CD4-positive, alpha-beta T cell treated with Interleukin-6 for 4 hours (primary cell): ENCODE measurements around the gene NTSR1.

Experiments used
- DNase-seq: peaks from one replicate; pipeline ENCODE4 v3.0.0-alpha.2; 2020; ENCODE audit warnings: mixed read lengths

The NTSR1 gene

DNA sequence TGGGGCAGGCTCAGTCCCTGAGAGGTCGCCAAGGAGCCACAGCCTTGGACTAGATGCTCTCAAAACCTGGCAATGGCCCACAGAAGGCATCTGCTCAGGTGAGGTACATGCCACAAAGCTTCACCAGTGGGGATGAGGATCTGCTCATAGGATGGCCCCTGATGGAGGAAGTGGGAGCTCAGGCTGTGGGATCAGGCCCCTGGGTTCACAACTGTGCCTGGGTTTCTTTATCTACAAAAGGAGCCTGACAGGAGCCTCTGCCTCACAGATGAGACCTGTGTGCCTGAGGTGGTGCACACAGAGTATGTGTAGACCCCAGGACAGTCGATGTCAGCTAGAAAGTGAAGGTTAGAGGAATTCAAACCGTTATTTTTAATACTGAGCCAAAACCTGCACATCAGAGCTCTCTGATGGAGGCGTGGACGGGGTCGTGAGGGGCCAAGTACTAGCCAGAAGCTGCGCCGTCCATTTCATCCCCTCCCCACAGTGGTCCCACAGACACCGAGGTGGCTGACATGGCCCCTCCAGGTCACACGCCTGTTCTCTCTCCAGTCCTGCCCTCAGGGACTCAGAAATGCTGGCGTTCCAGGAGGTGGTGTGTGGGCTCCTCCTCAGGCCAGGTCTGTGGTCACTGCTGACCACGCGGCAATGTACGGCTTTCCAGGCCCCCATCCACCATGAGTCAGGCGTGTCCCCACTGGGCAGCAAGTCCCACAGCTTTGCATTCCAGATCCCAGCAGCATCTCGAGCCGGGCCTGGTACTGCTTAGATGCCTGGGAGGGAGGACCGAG is 33.3 kb downstream of the NTSR1 start:
- no peak for DNase-seq

GRCh38 chr20:62742550-62742949 is 33.9 kb downstream of the NTSR1 start:
- no peak for DNase-seq

DNA sequence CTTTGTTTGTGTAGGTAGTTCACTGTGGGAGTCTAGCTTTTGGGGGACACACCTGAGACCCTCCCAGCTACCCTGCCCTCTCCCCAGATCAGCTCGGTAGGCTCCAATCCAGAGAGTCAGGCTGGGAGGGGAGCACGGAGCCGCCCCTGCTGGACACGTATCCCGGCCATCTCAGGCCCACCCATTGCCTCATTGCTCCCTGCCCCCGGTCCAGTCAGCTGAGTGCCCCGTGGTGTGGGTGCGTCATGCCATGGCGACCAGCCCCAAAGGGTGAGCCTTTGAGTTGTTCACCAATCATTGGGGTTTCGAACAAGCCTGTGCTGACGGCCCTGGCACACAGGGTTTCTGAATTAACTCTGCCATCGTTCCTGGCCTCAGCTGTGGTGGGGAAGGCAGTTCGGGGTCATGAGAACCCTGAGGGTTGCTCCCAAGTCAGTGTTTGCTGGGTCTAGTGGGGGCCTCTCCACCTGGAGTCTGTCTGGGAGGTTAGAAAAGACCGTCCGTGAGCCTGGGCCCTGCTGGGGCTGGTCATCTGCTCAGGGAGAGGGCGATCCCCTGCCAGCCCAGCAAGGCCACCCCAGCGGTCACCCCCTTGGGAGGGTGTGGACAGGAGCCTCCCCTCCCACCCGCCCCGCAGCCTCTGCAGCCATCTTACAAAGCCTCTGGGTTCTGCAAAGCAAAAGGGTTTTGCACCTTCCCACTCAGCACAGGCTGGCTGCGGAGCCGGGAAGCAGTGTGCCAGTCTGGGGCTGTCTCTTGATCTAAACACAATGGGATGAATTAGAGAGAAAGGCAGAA is 34.5 kb downstream of the NTSR1 start:
- no peak for DNase-seq

GRCh38 chr20:62743777-62744317 is 35.2 kb downstream of the NTSR1 start:
- DNase-seq = no peak

DNA sequence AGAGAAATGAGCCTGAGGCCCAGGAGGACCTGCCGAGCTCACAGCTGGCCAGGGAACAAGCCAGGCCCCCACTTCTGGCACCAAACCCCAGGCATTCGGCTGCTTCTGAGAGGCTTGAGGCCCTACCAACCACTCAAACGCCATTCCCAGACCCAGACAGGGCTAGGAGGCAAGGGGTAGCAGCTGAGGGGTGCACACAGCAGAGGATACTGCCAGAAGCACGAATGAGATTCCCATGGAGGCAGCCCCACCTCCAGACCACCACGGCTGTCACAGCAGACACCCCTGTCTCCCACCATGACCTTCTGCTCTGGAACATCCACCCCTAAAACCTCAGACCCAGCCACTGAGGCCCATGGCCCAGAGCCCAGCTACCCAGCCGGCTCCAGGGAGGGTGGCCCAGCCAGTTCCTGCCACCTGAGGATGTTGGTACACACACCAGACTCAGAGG is 36.1 kb downstream of the NTSR1 start:
- peak; percentile 50 for DNase-seq

DNA sequence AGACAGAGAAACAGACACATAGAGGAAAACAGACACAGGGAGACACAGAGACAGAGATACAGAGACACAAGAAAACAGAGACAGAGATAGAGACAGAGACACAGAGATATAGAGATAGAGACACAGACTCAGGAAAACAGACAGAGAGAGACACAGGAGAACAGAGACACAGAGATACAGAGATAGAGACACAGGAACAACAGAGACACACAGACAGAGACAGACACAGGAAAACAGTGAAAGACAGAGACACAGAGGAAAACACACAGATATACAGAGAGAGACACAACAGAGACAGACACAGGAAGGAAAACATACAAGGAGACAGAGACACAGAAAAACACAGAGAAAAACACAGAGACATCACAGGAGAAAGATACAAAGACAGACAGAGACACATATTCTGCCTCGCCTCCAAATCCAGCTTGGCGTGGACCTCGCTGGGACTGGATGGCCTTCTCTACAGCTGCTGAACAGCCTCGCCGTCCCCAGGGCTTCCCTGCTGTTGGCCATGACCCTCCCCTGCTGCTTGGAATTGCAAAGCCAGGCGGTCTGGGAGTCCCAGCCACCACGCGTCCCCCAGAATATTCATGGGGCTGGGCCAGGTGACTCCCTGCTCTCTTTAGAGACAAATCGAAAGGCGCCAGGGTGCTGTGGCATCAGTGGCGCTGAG is 36.8 kb downstream of the NTSR1 start:
- DNase-seq = peak; percentile 42

- DNase-seq = no peak
These were observed 37.3 kb downstream of the NTSR1 start for GRCh38 chr20:62745952-62746288.

- no peak for DNase-seq
These were observed 39.7 kb downstream of the NTSR1 start for GRCh38 chr20:62748311-62748710.

DNA sequence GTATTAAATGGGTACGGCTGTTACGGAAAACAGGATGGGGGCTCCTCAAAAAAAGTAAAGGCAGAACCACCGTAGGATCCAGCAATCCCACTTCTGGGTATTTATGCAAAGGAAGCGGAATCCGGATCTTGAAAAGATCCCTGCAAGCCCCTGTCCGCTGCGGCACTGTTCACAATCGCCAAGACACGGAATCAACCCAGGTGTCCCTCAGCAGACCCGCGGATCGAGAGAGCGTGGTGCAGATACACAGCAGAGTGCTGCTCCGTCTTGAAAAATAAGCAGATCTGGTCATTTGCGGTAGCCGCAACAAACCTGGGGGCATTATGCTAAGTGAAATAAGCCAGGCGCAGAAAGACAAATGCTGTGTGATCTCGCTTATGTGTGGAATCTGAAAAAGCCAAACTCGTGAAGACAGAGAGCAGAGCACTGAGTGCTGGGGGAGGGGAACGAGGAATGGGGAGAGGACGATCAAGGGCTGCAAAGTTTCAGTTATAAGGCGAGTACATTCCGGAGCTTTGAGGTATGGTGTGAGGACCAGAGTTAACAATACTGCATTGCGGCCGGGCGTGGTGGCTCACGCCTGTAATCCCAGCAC is 41.3 kb downstream of the NTSR1 start:
- no peak for DNase-seq

- no peak for DNase-seq
These were observed 43.0 kb downstream of the NTSR1 start for GRCh38 chr20:62751551-62752150.

DNA sequence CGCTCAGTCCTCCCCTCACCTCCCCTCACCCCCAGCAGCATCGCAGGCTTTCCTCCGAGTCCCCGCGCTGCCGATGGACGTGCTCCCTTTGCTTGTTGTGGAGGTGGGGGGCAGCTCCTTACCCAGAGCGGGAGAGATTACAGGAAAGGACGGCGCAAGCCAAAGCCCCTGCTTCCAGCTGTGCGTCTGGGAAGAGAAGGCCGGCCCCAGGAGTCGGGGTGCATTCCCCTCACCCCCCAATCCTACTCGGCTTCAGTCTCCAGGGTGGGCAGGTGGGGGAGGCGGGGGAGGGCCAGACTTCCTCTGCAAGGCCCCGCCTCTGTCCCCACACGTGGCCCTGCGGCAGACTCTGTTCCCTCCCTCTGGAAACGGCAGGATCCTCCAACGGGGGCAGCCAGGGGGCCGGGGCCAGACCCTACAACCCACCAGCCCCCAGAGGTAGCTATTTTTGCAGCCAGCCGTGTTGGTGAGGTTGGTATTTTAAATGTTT is 43.6 kb downstream of the NTSR1 start:
- DNase-seq = peak; percentile 6

DNA sequence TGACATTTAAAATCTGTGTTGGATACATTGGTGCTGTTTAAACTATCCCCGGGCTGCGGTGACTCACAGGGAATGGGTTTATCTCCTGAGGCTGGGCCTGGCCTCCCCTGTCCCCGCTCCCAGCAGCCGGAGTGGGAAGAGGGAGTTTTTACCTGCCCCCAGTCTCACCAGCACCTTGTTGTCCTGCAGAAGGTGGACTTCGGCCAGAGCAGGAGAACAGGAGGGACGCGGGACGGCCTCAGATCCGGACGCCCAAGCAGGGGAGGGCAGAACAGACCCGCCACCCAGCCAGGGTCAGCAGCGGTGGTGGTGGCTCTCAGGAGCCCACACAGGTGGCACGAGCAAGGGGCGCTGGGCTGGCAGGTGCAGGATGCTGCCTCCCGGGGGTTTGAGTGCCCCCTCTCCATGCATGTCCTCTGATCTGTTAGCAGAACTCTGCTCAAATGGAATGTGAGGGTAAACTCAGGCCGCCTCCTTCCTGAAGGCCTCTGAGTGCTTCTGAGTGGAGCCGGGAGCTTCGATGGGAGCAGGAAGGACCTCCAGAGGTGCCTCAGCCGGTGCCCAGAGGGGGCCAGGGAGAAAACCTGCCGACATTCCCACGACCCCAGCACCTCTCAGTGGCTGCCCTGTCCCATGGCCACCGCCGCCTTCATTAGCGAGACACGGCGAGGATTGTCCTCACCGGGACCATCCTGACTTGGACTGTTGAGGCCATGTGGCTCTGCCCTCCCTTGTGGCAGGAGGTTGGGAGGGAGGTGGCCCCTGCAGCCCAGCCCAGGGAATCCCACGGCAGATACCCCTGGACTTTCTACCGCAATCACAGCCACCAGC is 44.2 kb downstream of the NTSR1 start:
- peak; percentile 1 for DNase-seq

- peak; percentile 1 for DNase-seq
These were observed 45.0 kb downstream of the NTSR1 start for GRCh38 chr20:62753626-62754025.

GRCh38 chr20:62754122-62754990 is 45.7 kb downstream of the NTSR1 start:
- no peak for DNase-seq

- DNase-seq = no peak
These were observed 46.3 kb downstream of the NTSR1 start for GRCh38 chr20:62754991-62755356.

- DNase-seq = no peak
These were observed 47.4 kb downstream of the NTSR1 start for GRCh38 chr20:62755817-62756724.

DNA sequence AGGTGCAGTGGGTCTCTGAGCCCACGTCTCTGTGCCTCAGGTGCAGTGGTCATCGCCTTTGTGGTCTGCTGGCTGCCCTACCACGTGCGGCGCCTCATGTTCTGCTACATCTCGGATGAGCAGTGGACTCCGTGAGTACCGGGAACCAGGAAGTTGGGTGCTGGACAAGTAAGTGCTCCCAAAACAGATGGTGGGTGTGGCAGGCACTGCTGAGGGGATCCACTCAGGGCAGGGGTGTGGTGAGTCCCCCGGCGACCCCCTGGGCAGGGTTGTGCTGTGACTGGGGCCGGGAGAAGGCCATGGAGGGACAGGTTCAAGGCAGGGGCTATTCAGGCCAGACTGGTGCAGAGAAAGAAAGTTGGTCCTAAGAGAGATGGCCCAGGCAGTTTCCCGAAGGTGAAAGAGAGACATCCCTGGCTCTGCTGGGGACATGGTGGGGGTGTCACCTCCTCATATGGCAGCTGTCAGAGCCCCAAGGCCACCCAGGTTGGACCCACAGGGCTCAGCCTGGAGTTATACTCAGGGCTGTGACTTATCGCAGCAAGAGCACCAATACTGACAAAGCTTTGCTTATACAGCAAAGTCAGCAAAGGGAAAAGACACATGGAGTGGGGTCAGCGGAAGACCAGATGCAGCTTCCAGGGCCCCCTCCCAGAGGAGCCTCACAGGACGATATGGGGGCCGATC is 49.7 kb downstream of the NTSR1 start:
- no peak for DNase-seq

DNA sequence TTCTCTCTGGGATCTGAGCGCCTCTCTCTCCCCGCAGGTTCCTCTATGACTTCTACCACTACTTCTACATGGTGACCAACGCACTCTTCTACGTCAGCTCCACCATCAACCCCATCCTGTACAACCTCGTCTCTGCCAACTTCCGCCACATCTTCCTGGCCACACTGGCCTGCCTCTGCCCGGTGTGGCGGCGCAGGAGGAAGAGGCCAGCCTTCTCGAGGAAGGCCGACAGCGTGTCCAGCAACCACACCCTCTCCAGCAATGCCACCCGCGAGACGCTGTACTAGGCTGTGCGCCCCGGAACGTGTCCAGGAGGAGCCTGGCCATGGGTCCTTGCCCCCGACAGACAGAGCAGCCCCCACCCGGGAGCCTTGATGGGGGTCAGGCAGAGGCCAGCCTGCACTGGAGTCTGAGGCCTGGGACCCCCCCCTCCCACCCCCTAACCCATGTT is 51.4 kb downstream of the NTSR1 start:
- no peak for DNase-seq

DNA sequence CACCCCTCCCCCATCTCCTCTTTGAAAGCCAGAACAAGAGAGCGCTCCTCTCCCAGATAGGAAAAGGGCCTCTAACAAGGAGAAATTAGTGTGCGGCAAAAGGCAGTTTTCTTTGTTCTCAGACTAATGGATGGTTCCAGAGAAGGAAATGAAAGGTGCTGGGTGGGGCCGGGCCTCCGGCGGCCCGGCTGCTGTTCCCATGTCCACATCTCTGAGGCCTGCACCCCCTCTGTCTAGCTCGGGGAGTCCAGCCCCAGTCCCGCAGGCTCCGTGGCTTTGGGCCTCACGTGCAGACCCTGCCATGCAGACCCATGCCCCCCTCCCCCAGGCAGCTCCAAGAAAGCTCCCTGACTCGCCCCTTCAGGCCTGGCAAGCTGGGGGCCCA is 51.8 kb downstream of the NTSR1 start:
- no peak for DNase-seq
